HG03520 (cell line): Measurements from ENCODE around the gene PITRM1.
"Not testable (repeated sequence)": the region's sequence is repeated elsewhere in the genome, so short reads cannot be mapped to it uniquely, and the experiment has no call there.

Experiments used
- ATAC-seq: cut with Tn5 transposase; IDR thresholded peaks from one replicate; pipeline ENCODE4 v1.9.1; 2021; ENCODE audit warnings: mild to moderate bottlenecking, moderate library complexity; ENCODE audit not compliant: unreplicated experiment

The PITRM1 gene

DNA sequence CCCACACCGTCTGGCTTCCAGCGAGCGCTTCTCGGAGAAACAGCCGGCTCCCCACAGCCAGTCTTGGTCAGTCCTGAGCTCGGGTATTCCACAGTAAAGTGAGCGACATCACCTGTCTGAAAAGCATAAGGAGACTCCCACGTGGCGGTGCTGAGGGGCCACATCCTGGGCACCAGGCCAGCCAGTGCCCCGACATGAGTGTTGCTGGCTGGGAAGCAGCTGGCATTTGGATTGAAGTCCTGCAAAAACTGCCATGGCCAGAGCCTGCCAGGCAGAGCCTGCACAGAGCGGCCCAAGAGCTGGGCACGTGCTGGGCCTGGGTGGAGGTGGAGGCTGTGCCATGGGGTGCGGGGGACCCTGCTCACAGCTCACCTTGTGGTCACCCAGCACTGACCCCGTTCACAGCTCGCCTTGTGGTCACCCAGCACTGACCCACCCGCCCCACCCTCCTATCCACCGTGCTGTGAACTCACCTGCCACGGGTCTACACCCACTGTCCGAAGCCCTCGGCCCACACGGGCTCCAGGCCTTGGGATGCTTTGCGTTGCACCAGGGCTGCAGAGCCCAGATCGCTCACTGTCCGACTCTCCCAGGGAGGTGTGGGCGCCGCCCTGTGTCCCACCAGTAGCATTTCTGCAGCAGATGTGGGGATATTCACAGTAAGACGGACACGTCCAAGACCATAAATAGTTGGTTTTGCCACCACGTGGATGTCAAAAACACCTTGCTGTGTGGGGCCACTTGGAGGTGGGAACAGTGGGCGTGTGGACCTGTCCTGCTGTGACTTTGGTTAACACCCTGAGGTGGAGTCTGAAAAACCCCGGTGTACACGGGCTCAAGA, 48.8 kb downstream of the PITRM1 start:
- no peak for ATAC-seq

DNA sequence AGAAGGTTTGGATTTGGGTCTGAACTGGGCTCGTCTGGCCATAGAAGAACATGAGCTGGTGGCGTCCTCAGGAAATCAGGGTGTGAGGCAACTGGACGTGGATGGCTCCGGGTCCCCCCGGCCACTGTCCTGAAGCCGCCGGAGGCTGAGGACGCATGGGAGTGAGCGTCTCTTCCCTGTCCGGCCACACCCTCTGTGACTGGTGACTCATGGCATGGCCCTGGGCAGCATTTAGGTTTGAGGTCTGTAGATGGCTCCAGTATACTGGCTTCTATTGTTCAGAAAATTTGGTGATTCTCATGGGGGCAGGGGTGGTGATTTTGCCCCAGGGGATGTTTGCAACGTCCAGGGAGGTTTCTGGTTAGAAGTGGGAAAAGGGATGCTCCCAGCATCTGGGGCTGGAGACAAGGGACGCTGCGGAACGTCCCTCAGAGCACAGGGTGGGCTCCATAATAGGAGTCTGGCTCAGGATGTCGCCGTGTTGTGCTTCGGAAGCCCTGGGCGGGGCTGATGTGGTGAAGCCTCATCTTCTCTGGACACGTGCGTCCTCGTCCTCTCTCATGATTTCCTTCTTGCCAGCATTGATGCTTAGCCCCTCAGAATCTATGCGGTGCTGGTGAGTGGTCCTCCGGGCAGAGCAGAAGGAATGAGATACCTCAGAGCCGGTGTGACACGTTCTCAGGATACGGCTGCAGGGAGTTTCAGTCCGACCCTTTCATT, 49.9 kb downstream of the PITRM1 start:
- ATAC-seq: no peak

GRCh38 chr10:3122034-3122433, 50.5 kb downstream of the PITRM1 start:
- no peak for ATAC-seq

DNA sequence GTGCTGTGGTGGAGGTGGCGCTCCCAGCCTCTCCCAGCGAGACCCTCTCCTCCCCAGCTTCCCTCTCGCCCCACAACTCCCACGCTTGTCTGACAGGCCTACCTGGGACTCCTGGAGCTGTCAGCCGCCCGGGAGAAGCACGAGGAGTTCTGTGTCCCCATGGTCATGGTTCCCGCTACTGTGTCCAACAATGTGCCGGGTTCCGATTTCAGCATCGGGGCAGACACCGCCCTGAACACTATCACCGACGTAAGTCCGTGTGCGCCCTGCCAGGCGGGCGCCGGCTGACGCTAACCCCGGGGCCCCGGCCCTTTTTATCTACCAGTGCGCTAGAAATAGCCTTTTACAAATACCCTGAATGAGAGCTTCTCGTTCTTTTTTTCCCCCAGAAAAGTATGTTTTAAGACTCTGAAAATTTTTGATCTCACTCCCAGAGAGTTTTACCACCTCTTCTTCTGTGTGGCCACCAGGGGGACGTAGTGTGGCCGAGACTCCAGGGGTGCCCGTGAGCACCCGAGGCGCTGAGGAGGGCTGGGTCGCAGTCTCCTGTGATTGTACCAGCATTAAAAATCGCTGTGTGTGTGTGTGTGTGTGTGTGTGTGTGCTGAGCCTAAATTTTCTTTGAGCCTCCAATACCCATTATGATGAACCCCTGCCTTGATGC, 52.7 kb downstream of the PITRM1 start:
- ATAC-seq: no peak

DNA sequence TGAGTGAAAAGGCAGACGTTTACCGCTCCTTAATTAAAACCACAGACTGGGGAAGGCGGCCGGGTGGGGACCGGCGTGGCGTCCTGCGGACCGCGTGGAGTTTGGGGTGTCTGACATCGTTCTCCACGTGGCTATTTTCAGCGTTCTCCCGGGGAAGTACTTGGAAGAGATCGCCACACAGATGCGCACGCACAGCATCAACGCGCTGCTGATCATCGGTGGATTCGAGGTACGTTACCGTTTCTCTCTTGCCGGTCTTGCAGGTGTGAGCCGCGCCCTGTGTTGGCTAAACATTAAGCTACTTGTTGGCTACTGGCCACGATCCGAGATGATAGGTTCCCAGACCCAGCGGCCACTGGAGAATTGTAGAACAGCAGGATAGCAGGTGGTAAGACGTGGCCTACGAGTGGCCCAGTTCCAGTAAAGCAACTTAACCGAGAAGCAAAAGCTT, 53.9 kb downstream of the PITRM1 start:
- no peak for ATAC-seq

GRCh38 chr10:3117486-3117885, 55.1 kb downstream of the PITRM1 start:
- no peak for ATAC-seq

DNA sequence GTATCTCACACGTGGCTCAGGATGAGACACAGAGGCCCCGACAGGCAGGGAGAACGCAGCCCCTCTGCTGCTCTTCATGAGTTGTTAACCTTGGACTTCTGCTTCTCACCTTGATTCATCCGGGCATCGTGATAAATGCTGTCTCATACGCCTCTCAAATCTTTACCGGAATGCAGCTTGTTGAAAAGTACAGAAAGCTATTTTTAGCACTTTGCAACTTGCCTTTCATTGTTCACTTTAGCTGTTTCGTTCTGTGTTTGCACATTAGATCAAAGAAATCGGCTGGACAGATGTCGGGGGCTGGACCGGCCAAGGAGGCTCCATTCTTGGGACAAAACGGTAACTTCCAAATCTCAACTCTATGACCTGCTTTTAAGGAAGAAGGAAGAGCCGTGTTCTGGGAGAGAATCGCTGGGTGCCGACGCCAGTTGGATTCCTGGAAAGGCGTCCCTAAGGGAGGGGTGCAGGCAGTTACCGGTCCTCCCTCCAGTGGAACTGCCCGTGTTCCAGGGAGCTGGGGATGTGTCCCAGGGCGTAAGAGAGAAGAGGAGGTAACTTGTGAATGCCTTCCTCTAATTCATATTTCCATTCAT, 56.0 kb downstream of the PITRM1 start:
- ATAC-seq: no peak

GRCh38 chr10:3115685-3116084, 56.9 kb downstream of the PITRM1 start:
- ATAC-seq: no peak

GRCh38 chr10:3113343-3113720, 59.2 kb downstream of the PITRM1 start:
- no peak for ATAC-seq

- no peak for ATAC-seq
Measured at GRCh38 chr10:3111621-3112163, 60.9 kb downstream of the PITRM1 start.

DNA sequence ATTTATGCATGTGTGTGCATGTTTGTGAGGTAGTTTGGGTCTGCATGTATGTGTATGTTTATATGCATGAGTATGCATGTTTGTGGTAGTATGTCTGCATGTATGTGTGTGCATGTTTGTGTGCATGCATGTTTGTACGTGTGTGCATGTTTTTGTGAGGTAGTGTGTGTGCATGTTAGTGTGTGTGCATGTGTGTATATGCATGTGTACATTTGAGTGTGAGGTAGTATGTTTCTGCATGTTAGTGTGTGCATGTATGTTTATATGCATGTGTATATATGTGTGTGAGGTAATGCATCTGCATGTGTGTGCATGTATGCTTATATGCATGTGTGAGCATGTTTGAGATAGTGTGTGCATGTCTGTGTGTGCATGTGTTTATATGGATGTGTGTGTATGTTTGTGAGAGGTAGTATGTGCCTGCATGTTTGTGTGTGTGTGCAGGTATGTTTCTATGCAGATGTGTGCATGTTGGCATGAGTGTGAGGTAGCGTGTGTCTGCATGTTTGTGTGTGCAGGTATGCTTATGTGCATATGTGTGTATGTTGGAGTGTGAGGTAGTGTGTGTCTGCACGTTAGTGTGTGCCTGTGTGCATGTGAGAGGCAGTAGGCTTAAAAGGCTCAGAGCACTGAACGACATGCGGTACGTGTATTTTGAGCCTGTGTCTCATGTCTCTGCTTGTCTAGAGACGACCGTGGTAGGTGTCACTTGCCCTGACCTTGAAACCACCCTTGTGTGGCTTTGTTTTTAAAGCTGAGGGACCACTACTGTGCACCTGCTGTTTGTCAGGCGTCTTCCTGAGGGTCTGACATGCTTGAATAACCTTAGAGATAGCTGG, 61.6 kb downstream of the PITRM1 start:
- no peak for ATAC-seq

GRCh38 chr10:3109633-3110032, 62.9 kb downstream of the PITRM1 start:
- no peak for ATAC-seq

GRCh38 chr10:3109196-3109595, 63.4 kb downstream of the PITRM1 start:
- ATAC-seq: no peak

- no peak for ATAC-seq
Measured at GRCh38 chr10:3108575-3109105, 63.9 kb downstream of the PITRM1 start.

DNA sequence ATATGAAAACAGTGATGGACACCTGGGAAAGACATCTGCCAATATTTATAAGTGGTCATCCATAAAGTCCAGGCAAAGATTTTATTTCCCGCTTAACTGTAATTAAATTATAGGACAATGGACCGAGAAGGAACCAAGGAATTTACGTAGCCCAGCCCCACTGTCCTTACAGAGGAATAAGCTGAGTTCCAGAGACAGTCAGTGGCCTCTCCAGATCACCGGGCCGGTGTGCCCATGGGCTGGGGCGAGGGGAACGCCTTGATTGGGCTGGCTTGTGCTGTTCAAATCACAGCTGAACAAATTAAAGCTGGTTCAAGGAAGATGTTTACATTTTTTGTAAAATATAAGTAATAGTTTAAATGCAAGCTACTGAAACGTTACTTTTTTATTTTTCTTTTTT, 64.5 kb downstream of the PITRM1 start:
- no peak for ATAC-seq

- no peak for ATAC-seq
Measured at GRCh38 chr10:3107426-3107961, 65.1 kb downstream of the PITRM1 start.

GRCh38 chr10:3106928-3107425, 65.6 kb downstream of the PITRM1 start:
- no peak for ATAC-seq

- not testable (repeated sequence) for ATAC-seq
Measured at GRCh38 chr10:3106328-3106727, 66.3 kb downstream of the PITRM1 start.

DNA sequence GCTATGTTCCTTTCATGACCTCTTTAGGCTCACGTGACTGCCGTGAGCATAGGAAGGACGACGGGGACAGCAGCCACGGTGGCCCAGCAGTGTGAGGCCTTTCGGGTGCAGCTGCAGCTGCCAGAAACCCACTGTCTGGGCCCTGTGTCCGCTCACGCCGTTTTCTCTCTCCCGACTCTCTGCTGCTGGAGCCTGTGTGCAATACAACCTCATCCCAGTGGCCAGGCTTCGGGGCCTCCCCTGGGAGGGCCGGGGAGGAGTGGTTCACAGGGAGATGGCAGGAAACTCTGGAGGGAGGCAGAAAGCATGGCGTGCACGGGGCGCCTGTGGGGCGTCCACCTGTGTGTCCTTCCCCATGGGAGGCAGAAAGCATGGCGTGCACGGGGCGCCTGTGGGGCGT, 66.7 kb downstream of the PITRM1 start:
- ATAC-seq: no peak
